HepG2 (cell line): ENCODE results near the gene APBB2. TPM values are rescaled to one million over a fixed set of nuclear protein-coding genes. Genes with fewer than 3 reads are reported as not detected.

Experiments
- ATAC-seq: fragments of 200-7000 bp; cut with Tn5 transposase; 3 replicates; pipeline ENCODE4 v1.9.1; 2020; ENCODE audit warnings: mild to moderate bottlenecking, moderate library complexity
- BruUV-seq: library from RNA; stranded (reverse); fragments of 400-500 nt; replicated peaks from 2 replicates; lab custom pipeline; 2021; lab: Mats Ljungman, UMichigan
- CTCF ChIA-PET: fragments of 300-600 bp; formaldehyde crosslinking; extraction: SDS; loops from one replicate; lab custom pipeline; 2021; ENCODE audit warnings: low total read pairs, inconsistent platforms, low intra/inter-chr PET ratio; lab: Yijun Ruan, JAX
- POLR2A ChIA-PET: fragments of 350-600 bp; sonication (Branson Sonifier 250); formaldehyde crosslinking; loops from one replicate; lab custom pipeline; 2020; ENCODE audit warnings: antibody characterized with exemption, inconsistent platforms; lab: Yijun Ruan, JAX
- DNase-seq: peaks from one replicate; pipeline ENCODE4 v3.0.0-alpha.2; 2015; ENCODE audit warnings: low spot score
- FAIRE-seq: peaks from 3 replicates; lab custom pipeline; 2011; peaks lifted over from hg19 to GRCh38; lab: Jason Lieb, UNC
- H2AFZ ChIP-seq: one replicate; pipeline ENCODE4 v1.6.1; 2011; ENCODE audit warnings: low read length, inconsistent platforms
- H3K27ac ChIP-seq: fragments of 300-600 bp; 3 replicates; pipeline ENCODE4 v1.8.0; 2011; ENCODE audit warnings: mixed run types, mild to moderate bottlenecking, mixed read lengths, low read length, inconsistent platforms; ENCODE audit not compliant: insufficient read depth; ENCODE audit errors: extremely low read length
- H3K27me3 ChIP-seq, 2 experiments: fragments of 200-600 bp in 1 of 2; 2 replicates in 1 of 2; 3 replicates in 1 of 2; pipeline versions ENCODE4 v1.6.0 to v1.8.0; 2011; ENCODE audit warnings: low read length in 2 of 2, mild to moderate bottlenecking in 2 of 2, moderate library complexity in 2 of 2, inconsistent platforms in 1 of 2; ENCODE audit not compliant: insufficient read depth in 2 of 2, control insufficient read depth in 1 of 2
- H3K36me3 ChIP-seq, 2 experiments: fragments of 200-600 bp in 1 of 2; replicated peaks in 1 of 2; 2 replicates in 1 of 2; 3 replicates in 1 of 2; pipeline versions ENCODE4 v1.5.1 to v1.8.0; 2011; ENCODE audit warnings: low read length in 2 of 2, inconsistent platforms in 1 of 2; ENCODE audit not compliant: insufficient read depth in 2 of 2, control insufficient read depth in 1 of 2
- H3K4me1 ChIP-seq: 2 replicates; pipeline ENCODE4 v1.5.1; 2012; ENCODE audit warnings: low read length, inconsistent platforms; ENCODE audit not compliant: insufficient read depth
- H3K4me2 ChIP-seq: 2 replicates; pipeline ENCODE4 v1.6.0; 2011; ENCODE audit warnings: low read depth, low read length, inconsistent platforms
- H3K4me3 ChIP-seq, 3 experiments: fragments of 200-600 bp in 1 of 3; sonication (generic), shearing (Covaris generic) in 1 of 3; replicated peaks in 1 of 3; 2 replicates each; pipeline ENCODE4 v1.5.1; 2011 to 2016; ENCODE audit warnings: low read length in 3 of 3, inconsistent platforms in 2 of 3, low read depth in 2 of 3, mild to moderate bottlenecking in 2 of 3, control low read depth in 1 of 3, mixed read lengths in 1 of 3; ENCODE audit not compliant: insufficient read depth in 1 of 3
- H3K79me2 ChIP-seq: one replicate; pipeline ENCODE4 v1.6.1; 2011; ENCODE audit warnings: low read length, inconsistent platforms; ENCODE audit not compliant: insufficient read depth
- H3K9ac ChIP-seq: 2 replicates; pipeline ENCODE4 v1.6.0; 2011; ENCODE audit warnings: mild to moderate bottlenecking, low read depth, low read length, inconsistent platforms; ENCODE audit not compliant: insufficient read depth
- H3K9me3 ChIP-seq: 2 replicates; pipeline ENCODE4 v1.5.1; 2012; ENCODE audit warnings: mild to moderate bottlenecking, low read length
- H4K20me1 ChIP-seq: 2 replicates; pipeline ENCODE4 v1.6.0; 2011; ENCODE audit warnings: inconsistent platforms, mild to moderate bottlenecking, low read length, moderate library complexity; ENCODE audit not compliant: insufficient read depth
- ADNP ChIP-seq: sonication (generic); formaldehyde crosslinking; IDR thresholded peaks from 2 replicates; pipeline ENCODE4 v1.4.0; 2020; ENCODE audit warnings: missing genetic modification reagents
- RFX1 ChIP-seq: fragments of 450-650 bp; IDR thresholded peaks from 2 replicates; pipeline ENCODE4 v1.6.1; 2017
- SIX1 ChIP-seq: sonication (generic); formaldehyde crosslinking; IDR thresholded peaks from 2 replicates; pipeline ENCODE4 v1.4.0; 2020; ENCODE audit warnings: missing genetic modification reagents, borderline replicate concordance
- ZFP91 ChIP-seq: sonication (generic); formaldehyde crosslinking; IDR thresholded peaks from 2 replicates; pipeline ENCODE4 v1.9.0; 2022; ENCODE audit warnings: missing genetic modification reagents, mild to moderate bottlenecking, borderline replicate concordance
- ZNF235 ChIP-seq: sonication (generic); formaldehyde crosslinking; IDR thresholded peaks from 2 replicates; pipeline ENCODE4 v1.8.1; 2023; ENCODE audit warnings: mild to moderate bottlenecking, missing genetic modification reagents, borderline replicate concordance
- ZNF251 ChIP-seq: sonication (generic); formaldehyde crosslinking; IDR thresholded peaks from 2 replicates; pipeline ENCODE4 v1.9.0; 2021; ENCODE audit warnings: mild to moderate bottlenecking, missing genetic modification reagents
- ZNF672 ChIP-seq: sonication (generic); formaldehyde crosslinking; IDR thresholded peaks from 2 replicates; pipeline ENCODE4 v1.8.1; 2022; ENCODE audit warnings: missing genetic modification reagents
- WGBS: methylation state at CpG from one replicate; pipeline ENCODE4 v1.1.6; 2017; ENCODE audit warnings: low lambda C conversion rate; 5-methylcytosine and 5-hydroxymethylcytosine counted together
- in situ Hi-C: cut with HindIII; loops from 2 replicates; pipeline ENCODE4 v1.10.0; 2017; ENCODE audit warnings: low pct_unique_long_range_greater_than_20kb; ENCODE audit not compliant: extremely low pct_ligation_motif_present
- intact Hi-C: fragments of 100-400 bp; cut with micrococcal nuclease; formaldehyde crosslinking; loops from one replicate; pipeline ENCODE4 v1.10.0; 2022; ENCODE audit not compliant: unreplicated experiment
- polyA plus RNA-seq, 8 experiments: library from polyadenylated mRNA; depleted of rRNA in 3 of 8; stranded (reverse) in 7 of 8; unstranded in 1 of 8; fragments of >200 nt; fragmentation: Illumina TruSeq in 4 of 8; extraction: Trizol in 4 of 8; gene quantifications; 2 replicates each; pipeline versions ENCODE4 v1.2.1 to v1.2.3, GENCODE V29; 2011 to 2016; ENCODE audit warnings: low read depth in 4 of 8, missing spikeins in 1 of 8, mixed read lengths in 1 of 8; ENCODE audit not compliant: insufficient read depth in 1 of 8
- total RNA-seq, 5 experiments: library from RNA; depleted of rRNA; stranded (reverse); fragments of >200 nt; fragmentation: Illumina TruSeq; extraction: Trizol; gene quantifications; 2 replicates each; pipeline ENCODE4 v1.2.3, GENCODE V29; 2016; ENCODE audit warnings: low read depth in 1 of 5
- TF ChIP-seq, protein P1 (sequence below), 2 experiments: sonication (generic) in 1 of 2; formaldehyde crosslinking in 1 of 2; IDR thresholded peaks; 2 replicates each; pipeline versions ENCODE4 v1.4.0 to v1.6.1; 2016 to 2020; ENCODE audit warnings: borderline replicate concordance in 1 of 2, low read depth in 1 of 2, mild to moderate bottlenecking in 1 of 2, missing genetic modification reagents in 1 of 2

The APBB2 gene
- total and polyA plus RNA-seq, 2 of the 13 experiments (the other 11 are each of a cell fraction or from before 2014, with no cell fraction given) = 11.7 to 17.0 TPM

GRCh38 chr4:40971338-40971737 lies 243.0 kb downstream of the APBB2 start (continued):
- TF ChIP-seq SIX1 (CRISPR knock-in tag) (no peak), ZNF251 (CRISPR knock-in tag) (no peak), ZFP91 (CRISPR knock-in tag) (no peak), ZNF235 (CRISPR knock-in tag) (no peak)
- TF ChIP-seq, protein P1, sequence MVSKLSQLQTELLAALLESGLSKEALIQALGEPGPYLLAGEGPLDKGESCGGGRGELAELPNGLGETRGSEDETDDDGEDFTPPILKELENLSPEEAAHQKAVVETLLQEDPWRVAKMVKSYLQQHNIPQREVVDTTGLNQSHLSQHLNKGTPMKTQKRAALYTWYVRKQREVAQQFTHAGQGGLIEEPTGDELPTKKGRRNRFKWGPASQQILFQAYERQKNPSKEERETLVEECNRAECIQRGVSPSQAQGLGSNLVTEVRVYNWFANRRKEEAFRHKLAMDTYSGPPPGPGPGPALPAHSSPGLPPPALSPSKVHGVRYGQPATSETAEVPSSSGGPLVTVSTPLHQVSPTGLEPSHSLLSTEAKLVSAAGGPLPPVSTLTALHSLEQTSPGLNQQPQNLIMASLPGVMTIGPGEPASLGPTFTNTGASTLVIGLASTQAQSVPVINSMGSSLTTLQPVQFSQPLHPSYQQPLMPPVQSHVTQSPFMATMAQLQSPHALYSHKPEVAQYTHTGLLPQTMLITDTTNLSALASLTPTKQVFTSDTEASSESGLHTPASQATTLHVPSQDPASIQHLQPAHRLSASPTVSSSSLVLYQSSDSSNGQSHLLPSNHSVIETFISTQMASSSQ (IDR thresholded peaks at IDR 0.05; ENCODE audit: low read depth) = no peak
- TF ChIP-seq, protein P1 (CRISPR knock-in tag; IDR thresholded peaks at IDR 0.05; ENCODE audit: borderline replicate concordance) = no peak
- TF ChIP-seq, all 625 proteins: peak for 0

- H3K4me2 ChIP-seq = no peak overlapping the region
- H3K27ac ChIP-seq = no peak overlapping the region
- H3K9ac ChIP-seq = no peak overlapping the region
- H4K20me1 ChIP-seq = no peaks in the 10 kb centered on the region
- H3K36me3 ChIP-seq = no peaks in the 10 kb centered on the region
- BruUV-seq = no TSS peak
- FAIRE-seq (no peak), DNase-seq (no peak), ATAC-seq (no peak)
- in situ Hi-C loops (no loop called here), intact Hi-C loops (no loop called here)
- TF ChIP-seq ZNF672 (CRISPR knock-in tag) = no peak
- TF ChIP-seq RFX1 = peak; percentile 9; the same call in 1 of the 2 replicates
- TF ChIP-seq ADNP (CRISPR knock-in tag) = no peak
- H3K27me3 ChIP-seq = no peaks in the 10 kb centered on the region
- H2AFZ ChIP-seq = no peak overlapping the region
- WGBS = 95% methylated on average over 2 of the region's 2 CpGs
- H3K79me2 ChIP-seq = no peaks in the 10 kb centered on the region
- H3K4me1 ChIP-seq = no peaks in the 10 kb centered on the region
- POLR2A ChIA-PET = no interaction called here
- CTCF ChIA-PET = no interaction called here
- no peak overlapping the region for H3K4me3 ChIP-seq
- H3K9me3 ChIP-seq = no peaks in the 10 kb centered on the region
Measured at GRCh38 chr4:40969501-40969900, 244.8 kb downstream of the APBB2 start.
